NCI-H2196 treated with DMSO at 0.1 percent for 48 hours (cell line): Measurements from ENCODE around the gene GALK2.
"Not testable (repeated sequence)": the region's sequence is repeated elsewhere in the genome, so short reads cannot be mapped to it uniquely, and the experiment has no call there.

ENCODE experiments used
- DNase-seq: peaks from one replicate; lab custom pipeline; 2025; ENCODE audit not compliant: unreplicated experiment; lab: John Stamatoyannopoulos, UW

The GALK2 gene

DNA sequence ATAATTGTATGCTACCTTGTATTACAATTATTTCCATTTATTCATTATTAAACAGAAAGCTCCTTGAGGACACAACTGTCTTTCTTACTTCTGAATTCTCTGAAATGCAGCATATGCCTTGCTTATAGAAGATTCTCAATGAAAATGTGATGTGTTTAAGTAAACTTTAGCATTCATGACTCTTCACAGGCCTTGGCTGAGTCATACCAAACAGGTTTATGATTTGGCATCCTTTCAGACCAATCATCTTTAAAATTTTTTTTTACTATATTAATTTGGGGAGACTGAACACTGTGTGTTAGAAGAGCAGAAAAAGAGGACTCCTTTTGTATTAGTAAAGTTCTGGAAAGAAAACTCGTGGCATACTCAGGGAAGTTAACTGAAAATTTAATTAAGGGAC, 6.4 kb upstream of the GALK2 start:
- no peak for DNase-seq

DNA sequence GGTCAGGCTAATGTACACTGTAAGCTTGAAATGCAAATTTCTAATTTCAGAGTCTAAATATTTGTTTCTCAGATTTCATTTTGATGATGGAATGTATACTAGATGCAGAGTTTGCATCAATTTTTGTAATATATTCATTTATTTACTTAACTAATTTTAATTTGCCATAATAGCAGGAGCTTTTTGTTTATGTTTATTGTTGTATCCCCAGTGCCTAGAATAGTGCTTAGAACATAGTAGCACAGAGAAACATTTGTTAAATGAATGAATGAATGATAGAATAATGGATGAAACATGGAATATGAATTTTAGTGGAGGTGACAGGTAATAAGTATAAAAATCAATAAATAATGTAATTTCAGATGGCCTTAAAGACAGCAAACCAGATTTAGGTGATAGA, 5.2 kb upstream of the GALK2 start:
- no peak for DNase-seq

DNA sequence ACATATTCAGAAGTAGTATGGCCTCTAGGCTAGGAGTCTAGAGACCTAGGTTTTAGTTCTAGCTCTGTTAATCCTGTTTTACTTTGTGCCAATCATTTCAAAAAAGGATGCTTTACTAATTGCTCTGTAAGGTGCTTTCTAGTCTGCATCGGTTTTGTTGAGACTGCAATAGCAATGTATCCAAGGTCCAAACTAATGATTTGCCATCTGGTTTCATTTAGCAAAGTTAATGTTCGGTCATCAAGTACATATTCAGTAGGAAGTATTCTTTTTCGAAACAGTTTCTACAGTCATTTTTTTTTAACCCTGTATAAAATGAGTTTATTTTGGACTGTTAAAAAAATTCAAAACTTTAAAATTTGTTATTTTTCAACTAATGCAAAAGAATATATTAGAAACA, 2.0 kb upstream of the GALK2 start:
- DNase-seq: no peak

DNA sequence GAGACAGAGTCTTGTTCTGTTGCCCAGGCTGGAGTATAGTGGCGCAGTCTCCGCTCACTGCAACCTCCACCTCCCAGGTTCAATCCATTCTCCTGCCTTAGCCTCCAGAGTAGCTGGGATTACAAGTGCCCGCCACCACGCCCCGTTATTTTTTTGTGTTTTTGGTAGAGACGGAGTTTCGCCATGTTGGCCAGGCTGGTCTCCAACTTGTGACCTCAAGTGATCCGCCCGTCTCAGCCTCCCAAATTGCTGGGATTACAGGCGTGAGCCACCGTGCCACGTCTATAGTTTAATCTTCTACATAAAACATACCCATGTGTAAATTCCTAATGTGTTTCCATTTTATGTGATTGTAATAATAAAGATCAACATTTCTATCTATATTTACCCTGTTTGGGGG, 1.7 kb downstream of the GALK2 start:
- no peak for DNase-seq

DNA sequence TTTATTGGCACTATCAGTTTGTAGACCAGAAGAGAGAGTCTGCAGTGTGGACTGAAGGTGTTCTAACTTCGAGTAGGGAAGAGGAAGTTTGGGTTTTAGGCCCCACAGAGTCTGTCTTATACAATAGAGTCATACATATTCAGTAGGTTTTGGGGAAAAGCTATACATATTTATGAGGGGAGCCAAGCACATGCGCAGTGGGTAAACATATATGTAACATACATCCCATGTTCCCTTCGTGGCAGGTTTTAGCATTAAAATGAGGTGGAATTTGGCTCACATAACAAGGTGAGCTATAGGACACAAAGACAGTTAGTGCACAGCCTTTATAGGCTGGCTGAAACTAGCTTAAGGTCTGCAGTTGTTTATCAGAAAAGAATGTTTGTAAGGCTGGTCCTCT, 4.9 kb downstream of the GALK2 start:
- no peak for DNase-seq

DNA sequence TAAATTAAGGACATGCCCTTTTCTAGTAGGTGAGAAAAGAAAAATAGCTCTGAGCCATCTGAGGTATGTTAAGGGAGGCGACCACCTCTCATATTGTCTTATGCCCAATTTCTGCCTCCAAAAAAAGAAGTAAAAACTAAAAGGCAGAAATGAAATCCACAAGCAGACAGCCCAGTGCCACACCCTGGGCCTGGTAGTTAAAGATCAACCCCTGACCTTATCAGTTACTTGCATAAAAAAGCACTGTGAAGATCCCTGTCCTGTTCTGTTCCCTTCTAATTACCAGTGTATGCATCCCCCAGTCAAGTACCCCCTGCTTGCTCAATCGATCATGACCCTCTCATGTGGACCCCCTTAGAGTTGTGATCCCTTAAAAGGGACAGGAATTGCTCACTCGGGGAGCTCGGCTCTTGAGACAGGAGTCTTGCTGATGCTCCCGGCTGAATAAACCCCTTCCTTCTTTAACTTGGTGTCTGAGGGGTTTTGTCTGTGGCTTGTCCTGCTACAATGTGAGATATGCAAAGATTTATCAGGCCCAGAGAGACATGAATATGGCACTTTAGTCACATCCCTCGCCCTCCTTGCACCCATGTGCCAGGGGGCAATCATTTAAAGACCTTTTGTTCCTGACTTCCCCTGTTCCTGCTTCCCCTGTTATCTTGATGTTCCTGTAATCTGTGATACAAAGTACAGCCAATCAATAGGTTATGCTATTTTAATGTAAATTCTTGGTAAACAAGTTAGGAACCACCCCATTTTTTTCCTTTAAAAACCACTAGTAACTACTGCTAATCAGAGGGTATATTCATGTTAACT, 5.7 kb downstream of the GALK2 start:
- not testable (repeated sequence) for DNase-seq

DNA sequence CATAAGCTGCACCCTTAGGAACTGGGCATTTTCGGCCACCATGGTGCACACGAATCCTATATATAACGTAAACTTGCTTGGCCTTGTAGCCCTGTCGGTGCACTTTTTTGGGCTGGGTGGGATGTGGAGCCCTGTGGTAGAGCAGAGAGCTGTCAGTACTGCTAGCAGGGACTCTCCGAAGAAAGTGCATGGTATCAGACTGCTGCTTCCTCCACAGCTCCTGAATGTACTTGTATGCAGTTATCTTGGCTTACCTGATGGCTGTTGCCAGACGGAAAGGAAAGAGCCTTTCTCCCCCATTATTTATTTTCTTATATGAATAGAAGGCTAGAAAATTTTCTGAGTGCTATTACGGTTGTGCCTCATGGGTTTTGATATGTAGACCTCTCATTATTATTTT, 8.4 kb downstream of the GALK2 start:
- DNase-seq: no peak

DNA sequence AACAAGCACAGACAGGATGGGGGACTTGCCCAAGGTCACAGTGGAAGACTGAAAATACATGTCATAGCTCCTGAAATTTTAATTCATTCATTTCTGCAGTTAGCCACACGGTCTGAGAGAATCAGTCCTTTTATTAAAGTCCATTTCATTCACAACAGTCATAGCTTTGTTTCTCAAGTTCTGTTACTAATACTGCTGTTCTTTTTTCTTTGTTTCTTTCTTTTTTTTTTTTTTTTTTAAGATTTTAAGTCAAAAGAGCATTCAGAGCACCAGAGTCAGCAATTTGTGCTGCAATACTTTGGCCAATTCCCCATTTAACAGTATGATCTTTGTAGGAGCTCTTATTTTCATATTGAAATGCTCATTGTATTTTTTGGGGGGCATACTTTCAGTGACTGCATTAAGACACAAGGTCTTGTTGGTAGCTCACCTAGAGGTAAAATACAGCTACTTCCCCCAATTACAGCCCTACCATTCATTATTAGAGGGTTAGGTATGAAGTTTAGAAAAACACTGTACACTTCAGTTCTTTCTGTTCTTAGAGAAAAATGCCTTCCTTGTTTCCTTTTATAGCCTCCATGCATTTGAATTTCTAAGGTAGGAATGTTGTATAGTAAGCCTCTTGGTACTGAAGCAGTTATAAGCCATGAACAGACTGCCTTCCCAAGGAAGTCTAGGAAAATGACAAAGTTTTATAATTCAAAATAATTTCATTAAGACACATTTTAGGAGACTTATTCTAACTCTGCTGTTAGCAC, 9.6 kb downstream of the GALK2 start:
- DNase-seq: no peak

DNA sequence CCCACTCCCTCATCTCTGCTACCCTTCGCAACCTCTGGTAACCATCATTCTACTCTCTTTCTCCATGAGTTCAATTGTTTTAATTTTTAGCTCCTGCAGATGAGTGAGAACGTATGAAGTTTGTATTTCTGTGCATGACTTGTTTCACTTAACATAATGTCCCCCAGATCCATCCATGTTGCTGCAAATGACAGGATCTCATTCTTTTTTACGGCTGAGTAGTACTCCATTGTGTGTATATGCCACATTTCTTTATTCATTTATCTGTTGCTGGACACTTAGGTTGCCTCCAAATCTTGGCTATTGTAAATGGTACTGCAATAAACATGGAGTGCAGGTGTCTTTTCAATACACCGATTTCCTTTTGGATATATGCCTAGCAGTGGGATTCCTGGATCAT, 12.1 kb downstream of the GALK2 start:
- no peak for DNase-seq

DNA sequence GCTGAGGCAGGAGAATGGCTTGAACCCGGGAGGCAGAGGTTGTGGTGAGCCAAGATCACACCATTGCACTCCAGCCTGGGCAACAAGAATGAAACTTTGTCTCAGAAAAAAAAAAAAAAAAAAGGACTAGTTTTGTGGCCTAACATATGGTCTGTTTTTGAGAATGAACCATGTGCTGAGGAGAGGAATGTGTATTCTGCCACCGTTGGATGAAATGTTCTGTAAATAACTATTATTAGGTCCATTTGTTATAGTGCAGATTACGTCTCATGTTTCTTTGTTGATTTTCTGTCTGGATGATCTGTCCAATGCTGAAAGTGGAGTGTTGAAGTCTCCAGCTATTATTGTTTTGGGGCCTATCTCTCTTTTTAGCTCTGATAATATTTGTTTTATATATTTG, 13.7 kb downstream of the GALK2 start:
- not testable (repeated sequence) for DNase-seq

DNA sequence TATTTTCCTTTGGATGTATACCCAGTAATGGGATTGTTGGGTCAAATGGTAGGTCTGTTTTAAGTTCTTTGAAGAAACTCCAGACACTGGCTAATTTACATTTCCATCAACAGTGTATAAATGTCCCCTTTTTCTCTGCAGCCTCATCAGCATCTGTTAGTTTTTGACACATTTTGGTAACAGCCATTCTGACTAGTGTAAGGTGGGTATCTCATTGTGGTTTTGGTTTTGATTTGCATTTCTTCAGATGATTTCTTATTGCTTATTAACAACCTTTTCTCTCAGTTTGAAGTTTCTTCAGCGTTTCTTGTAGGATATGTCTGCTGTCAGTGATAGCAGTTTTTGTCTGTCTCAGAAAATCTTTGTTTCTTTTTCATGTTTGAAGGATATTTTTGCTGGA, 15.4 kb downstream of the GALK2 start:
- no peak for DNase-seq

DNA sequence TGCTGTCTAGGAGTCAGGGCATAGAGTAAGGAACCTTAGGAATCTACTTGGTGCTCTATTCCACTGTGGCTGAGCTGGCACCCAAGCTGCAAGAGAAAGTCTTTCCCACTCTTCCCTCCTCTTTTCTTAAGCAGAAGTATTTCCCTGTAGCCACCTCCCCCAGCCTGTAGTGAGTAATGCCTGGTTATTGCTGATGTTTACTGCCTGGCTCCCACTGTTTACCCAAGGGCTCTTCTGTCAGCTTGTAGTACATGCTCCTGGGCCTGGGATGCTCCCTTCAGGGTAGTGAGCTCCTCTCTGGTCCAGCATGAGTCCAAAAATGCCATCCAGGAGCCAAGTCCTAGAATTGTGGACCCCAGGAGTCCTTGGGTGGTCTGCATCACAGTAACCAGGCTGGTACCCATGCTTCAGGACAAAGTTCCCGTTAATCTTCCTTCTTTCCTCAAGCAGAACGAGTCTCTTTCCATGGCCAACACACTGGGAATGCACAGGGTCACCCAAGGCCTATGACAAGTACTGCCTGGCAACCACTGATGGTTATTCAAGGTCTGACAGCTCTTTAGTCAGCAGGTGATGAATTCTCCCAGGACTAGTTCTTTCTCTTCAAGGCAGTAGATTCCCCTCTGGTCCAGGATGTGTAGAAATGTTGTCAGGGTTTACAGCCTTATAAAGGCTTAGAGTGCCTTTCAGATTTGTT, 17.6 kb downstream of the GALK2 start:
- no peak for DNase-seq

DNA sequence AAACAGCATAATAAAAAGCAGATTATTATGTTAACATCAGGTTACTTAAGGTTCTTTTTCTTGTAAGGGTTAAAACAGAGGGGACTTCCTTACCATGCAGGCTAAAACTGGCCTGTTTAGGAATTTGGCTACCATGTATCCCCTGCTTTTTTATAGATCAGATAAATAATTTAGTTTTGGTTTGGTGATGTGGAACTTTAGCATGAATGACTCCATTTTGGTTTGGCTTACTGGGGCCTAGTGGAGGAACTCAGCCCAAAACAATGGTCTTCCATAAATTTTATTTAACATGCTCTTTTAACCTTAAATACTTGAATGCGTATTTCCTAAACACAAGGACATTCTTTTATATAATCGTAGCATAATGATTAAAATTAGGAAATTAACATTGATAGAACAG, 18.9 kb downstream of the GALK2 start:
- DNase-seq: no peak

DNA sequence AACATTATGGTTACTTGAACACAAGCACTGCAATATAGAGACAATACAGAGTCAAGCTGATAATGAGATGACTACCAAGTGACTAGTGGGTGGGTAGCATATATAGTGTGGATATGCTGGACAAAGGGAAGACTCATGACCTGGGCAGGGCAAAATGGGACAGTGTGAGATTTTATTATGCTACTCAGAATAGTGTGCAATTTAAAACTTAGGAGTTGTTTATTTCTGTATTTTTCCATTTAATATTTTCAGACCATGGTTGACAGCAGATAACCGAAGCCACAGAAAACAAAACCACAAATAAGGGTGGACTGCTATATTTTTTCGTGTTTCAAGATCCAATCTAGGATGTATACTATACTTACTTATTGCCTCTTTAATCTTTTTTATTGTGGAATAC, 19.6 kb downstream of the GALK2 start:
- no peak for DNase-seq

DNA sequence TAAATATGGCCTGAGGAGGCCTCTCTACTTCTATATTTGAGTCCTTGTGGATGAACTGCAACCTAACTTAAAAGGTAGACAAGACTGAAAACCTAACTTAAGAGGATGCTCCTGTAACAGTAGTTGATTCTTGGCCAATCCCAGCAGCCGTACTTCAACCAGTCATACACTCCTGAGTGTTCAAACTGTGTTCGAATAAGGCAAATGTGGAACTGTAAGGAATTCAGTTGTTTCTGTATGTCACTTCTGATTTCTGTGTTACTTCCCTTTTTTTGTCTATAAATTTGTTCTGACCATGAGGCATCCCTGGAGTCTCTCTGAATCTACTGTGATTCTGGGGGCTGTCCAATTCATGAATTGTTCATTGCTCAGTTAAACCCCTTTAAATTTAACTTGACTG, 20.5 kb downstream of the GALK2 start:
- DNase-seq: no peak

DNA sequence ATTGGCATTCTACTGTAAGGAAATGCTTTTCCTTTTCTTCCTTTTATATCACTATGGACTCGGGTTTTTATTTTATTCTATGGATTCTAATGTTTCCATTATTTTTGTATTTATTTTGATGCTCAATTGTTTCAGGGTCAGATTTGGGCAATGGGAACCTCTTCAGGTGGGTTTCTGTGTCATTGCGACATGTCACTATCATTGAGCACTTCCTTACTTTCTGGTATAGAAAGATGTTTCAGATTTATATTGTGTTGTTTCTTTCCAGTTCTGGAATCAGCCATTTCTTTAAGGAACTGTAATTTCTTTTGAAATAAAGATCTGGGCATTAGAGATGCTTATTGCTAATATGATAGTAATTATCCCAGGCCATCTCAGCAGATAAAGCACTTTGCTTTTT, 21.8 kb downstream of the GALK2 start:
- no peak for DNase-seq

DNA sequence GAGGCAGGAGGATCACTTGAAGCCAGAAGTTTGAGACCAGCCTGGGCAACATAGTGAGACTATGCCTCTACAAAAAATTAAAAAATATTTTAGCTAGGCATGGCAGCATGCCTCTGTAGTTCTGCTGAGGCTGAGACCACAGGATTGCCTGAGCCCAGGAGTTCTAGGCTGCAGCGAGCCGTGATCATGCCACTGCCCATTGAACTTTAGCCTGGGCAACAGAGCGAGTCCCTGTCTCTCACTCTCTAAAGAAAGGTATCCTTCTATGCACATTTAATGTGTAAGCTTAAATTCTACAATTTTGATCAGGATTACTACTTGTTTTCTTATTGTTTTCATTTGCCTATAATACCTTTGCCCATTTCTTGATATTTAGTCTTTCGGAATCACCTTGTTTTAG, 26.8 kb downstream of the GALK2 start:
- no peak for DNase-seq

DNA sequence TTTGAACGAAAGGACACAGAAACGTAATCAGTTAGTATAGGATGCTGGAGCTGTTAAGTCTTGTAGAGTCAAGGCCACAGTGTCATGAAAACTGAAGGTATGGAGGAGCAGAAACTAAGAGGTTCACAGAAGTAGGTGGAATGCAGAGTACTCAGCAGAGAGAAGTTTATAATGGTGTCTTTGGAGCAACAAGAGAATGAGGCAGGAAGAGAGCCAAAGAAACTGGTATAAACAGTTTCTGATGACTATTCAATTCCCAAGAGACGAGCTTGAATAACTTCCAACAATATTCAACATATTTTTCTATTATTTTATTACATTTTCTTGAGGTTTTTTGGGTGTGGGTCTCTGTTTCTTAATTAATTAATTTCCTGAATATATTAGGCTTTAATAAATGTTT, 29.6 kb downstream of the GALK2 start:
- no peak for DNase-seq

DNA sequence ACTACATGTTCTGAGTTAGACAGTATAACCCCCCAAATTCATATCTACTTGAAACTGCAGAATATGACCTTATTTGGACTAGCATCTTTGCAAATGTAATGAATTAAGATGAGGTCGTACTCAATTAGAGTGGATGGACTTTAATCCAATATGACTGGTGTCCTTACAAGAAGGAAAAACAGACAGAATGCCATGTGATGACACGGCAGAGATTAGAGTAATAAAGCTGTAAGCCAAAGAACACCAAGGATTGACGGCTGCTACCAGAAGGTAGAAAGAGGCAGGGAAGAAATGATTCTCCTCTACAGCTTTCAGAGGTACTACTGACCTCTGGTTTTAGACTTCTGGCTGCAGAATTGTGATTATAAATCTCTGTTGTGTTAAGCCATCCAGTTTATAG, 30.3 kb downstream of the GALK2 start:
- no peak for DNase-seq

DNA sequence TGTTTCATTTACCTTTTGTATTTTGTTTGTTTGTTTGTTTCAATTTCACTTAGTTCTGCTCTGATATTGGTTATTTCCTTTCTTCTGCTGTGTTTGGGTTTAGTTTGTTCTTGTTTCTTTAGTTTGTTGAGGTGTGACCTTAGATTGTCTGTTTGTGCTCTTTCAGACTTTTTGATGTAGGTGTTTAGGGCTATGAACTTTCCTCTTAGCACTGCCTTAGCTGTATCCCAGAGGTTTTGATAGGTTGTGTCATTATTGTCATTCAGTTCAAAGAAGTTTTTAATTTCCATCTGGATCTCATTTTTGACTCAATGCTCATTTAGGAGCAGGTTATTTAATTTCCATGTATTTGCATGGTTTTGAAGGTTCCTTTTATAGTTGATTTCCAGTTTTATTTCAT, 38.1 kb downstream of the GALK2 start:
- DNase-seq: not testable (repeated sequence)

DNA sequence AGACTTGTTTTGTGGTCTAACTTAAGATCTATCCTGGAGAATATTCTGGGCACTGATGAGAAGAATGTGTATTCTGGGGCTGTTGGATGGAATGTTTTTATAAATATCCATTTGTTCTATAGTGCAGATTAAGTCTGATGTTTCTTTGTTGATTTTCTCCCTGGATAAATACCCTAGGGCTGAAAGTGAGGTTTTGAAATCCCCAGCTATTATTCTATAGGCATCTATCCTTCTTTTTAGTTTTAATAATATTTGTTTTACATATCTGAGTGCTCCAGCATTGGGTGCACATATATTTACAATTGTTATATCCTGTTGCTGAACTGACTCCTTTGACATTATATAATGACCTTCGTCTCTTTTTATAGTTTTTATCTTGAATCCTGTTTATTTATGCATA, 42.9 kb downstream of the GALK2 start:
- DNase-seq: no peak
